Measurements from ENCODE around the gene ASL. TPM values are rescaled to one million over a fixed set of nuclear protein-coding genes. Genes with fewer than 3 reads are reported as not detected.
"Not testable (repeated sequence)": the region's sequence is repeated elsewhere in the genome, so short reads cannot be mapped to it uniquely, and the experiment has no call there.

Gene ASL
- total RNA-seq, 1 donor from 2014 or later: 35.9 TPM

- TF ChIP-seq CTCF (IDR thresholded peaks at IDR 0.05; ENCODE audit: unreplicated experiment): no peak
- no peak for DNase-seq (ENCODE audit: low spot score, unreplicated experiment)
- peaks cover 7% of the 10 kb centered on the region for H3K27me3 Mint-ChIP-seq
- no peaks in the 10 kb centered on the region for H3K36me3 Mint-ChIP-seq (ENCODE audit: insufficient read depth)
- peaks cover 7% of the 10 kb centered on the region for H3K9me3 Mint-ChIP-seq (ENCODE audit: low read depth)
- no peak overlapping the region for H3K4me3 Mint-ChIP-seq (ENCODE audit: low read depth)
- H3K27ac Mint-ChIP-seq: no peak overlapping the region
- no peaks in the 10 kb centered on the region for H3K4me1 Mint-ChIP-seq (ENCODE audit: low read depth)
Observed at GRCh38 chr7:66069732-66070131, 5.9 kb upstream of the ASL start.

DNA sequence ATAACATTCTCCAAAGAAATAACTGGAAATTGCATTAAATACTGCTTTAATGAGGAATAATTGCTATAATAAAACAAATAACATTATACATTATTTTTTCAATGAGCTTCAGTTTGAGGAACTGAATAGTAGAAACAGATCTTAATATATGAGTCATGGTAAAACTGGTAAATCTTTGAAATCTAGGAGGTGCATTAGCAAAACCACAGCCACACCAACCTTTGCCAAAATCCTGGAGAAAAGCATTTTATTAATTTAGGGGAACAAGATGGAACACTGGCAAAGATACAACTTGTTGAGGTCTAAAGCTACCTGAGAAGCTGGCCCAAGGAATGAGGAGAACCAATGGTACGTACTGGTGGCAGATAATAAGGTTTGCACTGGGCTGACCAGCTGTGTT lies 5.4 kb upstream of the ASL start:
- Mint-ChIP-seq H3K4me1 (ENCODE audit: low read depth) (no peaks in the 10 kb centered on the region), H3K27ac (no peak overlapping the region), H3K36me3 (ENCODE audit: insufficient read depth) (no peaks in the 10 kb centered on the region), H3K9me3 (ENCODE audit: low read depth) (peaks cover 7% of the 10 kb centered on the region), H3K4me3 (ENCODE audit: low read depth) (no peak overlapping the region), H3K27me3 (peaks cover 7% of the 10 kb centered on the region)
- DNase-seq (ENCODE audit: low spot score, unreplicated experiment): no peak
- no peak for TF ChIP-seq CTCF (IDR thresholded peaks at IDR 0.05; ENCODE audit: unreplicated experiment)

DNA sequence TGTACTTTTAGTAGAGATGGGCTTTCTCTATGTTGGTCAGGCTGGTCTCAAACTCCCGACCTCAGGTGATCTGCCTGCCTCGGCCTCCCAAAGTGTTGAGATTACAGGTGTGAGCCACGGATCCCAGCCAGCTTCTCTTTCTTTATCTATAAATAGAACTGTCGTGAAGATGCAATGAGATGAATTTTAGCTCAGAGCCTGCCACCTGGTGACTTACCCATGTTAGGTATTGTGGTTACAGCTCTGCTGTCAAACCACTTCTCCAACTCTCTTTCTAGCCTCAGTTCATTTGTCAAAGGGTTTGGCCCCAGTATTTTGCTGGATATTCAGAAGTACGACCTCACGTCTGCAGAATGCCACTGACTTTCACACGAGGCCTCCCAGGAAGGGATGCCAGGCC lies 3.4 kb upstream of the ASL start:
- DNase-seq (ENCODE audit: low spot score, unreplicated experiment); H3K27me3 Mint-ChIP-seq; H3K4me3 Mint-ChIP-seq (ENCODE audit: low read depth); H3K36me3 Mint-ChIP-seq (ENCODE audit: insufficient read depth); H3K27ac Mint-ChIP-seq; H3K4me1 Mint-ChIP-seq (ENCODE audit: low read depth); H3K9me3 Mint-ChIP-seq (ENCODE audit: low read depth): not testable (repeated sequence)

- H3K27me3 Mint-ChIP-seq: peaks cover 7% of the 10 kb centered on the region
- peak overlapping the region; percentile 88 for H3K4me3 Mint-ChIP-seq (ENCODE audit: low read depth)
- H3K36me3 Mint-ChIP-seq (ENCODE audit: insufficient read depth): no peaks in the 10 kb centered on the region
- TF ChIP-seq CTCF (IDR thresholded peaks at IDR 0.05; ENCODE audit: unreplicated experiment): no peak
- H3K4me1 Mint-ChIP-seq (ENCODE audit: low read depth): peaks cover 10% of the 10 kb centered on the region
- no peaks in the 10 kb centered on the region for H3K9me3 Mint-ChIP-seq (ENCODE audit: low read depth)
- DNase-seq (ENCODE audit: low spot score, unreplicated experiment): no peak
- peak overlapping the region; percentile 86 for H3K27ac Mint-ChIP-seq
Observed at GRCh38 chr7:66076462-66077329, 1.1 kb downstream of the ASL start.

- DNase-seq (ENCODE audit: low spot score, unreplicated experiment): no peak
- H3K4me1 Mint-ChIP-seq (ENCODE audit: low read depth): peaks cover 10% of the 10 kb centered on the region
- H3K27ac Mint-ChIP-seq: no peak overlapping the region
- H3K27me3 Mint-ChIP-seq: peaks cover 3% of the 10 kb centered on the region
- no peaks in the 10 kb centered on the region for H3K9me3 Mint-ChIP-seq (ENCODE audit: low read depth)
- no peak for TF ChIP-seq CTCF (IDR thresholded peaks at IDR 0.05; ENCODE audit: unreplicated experiment)
- H3K4me3 Mint-ChIP-seq (ENCODE audit: low read depth): no peak overlapping the region
- peaks cover 2% of the 10 kb centered on the region for H3K36me3 Mint-ChIP-seq (ENCODE audit: insufficient read depth)
Observed at GRCh38 chr7:66078067-66078466, 2.4 kb downstream of the ASL start.

- DNase-seq (ENCODE audit: low spot score, unreplicated experiment): no peak
Observed at GRCh38 chr7:66082083-66082482, 6.5 kb downstream of the ASL start.

More at GRCh38 chr7:66082083-66082482, 6.5 kb downstream of the ASL start:
- TF ChIP-seq CTCF (IDR thresholded peaks at IDR 0.05; ENCODE audit: unreplicated experiment): no peak
- no peaks in the 10 kb centered on the region for H3K9me3 Mint-ChIP-seq (ENCODE audit: low read depth)
- H3K4me1 Mint-ChIP-seq (ENCODE audit: low read depth): peaks cover under 1% of the 10 kb centered on the region
- peaks cover 2% of the 10 kb centered on the region for H3K36me3 Mint-ChIP-seq (ENCODE audit: insufficient read depth)
- no peaks in the 10 kb centered on the region for H3K27me3 Mint-ChIP-seq
- H3K4me3 Mint-ChIP-seq (ENCODE audit: low read depth): no peak overlapping the region
- no peak overlapping the region for H3K27ac Mint-ChIP-seq
